VCaP (cell line): ENCODE results near the gene ANP32B.
A peak's percentile ranks its signal among the peaks of the same experiment; 100 is the strongest.
"Not testable (repeated sequence)": the region's sequence is repeated elsewhere in the genome, so short reads cannot be mapped to it uniquely, and the experiment has no call there.

Experiments
- H3K27ac ChIP-seq: fragments of 450-650 bp; 2 replicates; pipeline ENCODE4 v1.5.1; 2017
- TF ChIP-seq, protein P1 (sequence below): fragments of 450-650 bp; conservative IDR thresholded peaks from 2 replicates; pipeline ENCODE4 v1.5.1; 2017; ENCODE audit warnings: mild to moderate bottlenecking, moderate library complexity

ANP32B gene

DNA sequence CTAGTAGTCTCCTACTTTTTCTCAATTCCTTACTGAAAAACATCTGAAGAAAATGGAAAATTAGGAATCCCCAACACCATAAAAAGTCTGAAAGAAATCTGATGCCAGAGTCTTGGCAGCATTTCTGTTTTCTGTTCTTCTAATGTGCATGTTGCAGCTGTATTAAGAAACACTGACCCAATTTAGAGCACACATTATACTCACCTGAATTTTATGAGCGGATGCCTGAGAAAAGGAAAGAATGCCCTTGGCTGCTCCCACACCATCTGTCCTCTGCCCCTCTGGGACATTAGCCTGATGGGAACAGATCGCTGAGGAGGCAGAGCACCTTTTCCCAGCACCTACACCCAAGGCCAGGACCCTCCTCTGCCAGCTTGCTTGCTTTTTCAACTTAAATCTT is 14.1 kb upstream of the ANP32B start:
- TF ChIP-seq, protein P1, sequence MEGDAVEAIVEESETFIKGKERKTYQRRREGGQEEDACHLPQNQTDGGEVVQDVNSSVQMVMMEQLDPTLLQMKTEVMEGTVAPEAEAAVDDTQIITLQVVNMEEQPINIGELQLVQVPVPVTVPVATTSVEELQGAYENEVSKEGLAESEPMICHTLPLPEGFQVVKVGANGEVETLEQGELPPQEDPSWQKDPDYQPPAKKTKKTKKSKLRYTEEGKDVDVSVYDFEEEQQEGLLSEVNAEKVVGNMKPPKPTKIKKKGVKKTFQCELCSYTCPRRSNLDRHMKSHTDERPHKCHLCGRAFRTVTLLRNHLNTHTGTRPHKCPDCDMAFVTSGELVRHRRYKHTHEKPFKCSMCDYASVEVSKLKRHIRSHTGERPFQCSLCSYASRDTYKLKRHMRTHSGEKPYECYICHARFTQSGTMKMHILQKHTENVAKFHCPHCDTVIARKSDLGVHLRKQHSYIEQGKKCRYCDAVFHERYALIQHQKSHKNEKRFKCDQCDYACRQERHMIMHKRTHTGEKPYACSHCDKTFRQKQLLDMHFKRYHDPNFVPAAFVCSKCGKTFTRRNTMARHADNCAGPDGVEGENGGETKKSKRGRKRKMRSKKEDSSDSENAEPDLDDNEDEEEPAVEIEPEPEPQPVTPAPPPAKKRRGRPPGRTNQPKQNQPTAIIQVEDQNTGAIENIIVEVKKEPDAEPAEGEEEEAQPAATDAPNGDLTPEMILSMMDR: no peak
- peak overlapping the region; percentile 75 for H3K27ac ChIP-seq

DNA sequence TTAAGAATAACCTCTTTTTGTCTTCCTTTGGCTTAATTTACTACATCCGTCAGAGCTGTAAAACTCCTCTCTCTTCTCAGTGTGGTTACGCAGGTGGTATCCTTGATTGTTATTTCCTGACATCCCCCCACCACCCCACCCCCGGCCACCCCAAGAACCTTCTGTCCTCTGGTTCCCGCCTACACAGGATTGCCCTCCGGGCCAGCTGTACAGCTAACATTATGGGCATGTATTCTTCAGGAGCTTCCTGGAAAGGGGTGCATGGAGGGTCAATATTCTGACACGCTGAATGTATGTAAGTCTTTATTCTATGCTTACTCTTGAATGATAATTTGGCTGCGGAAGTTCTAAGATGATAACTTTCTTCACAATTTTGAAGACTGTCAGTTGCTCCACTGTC is 13.0 kb upstream of the ANP32B start:
- TF ChIP-seq, protein P1: no peak
- H3K27ac ChIP-seq: peak overlapping the region; percentile 75

DNA sequence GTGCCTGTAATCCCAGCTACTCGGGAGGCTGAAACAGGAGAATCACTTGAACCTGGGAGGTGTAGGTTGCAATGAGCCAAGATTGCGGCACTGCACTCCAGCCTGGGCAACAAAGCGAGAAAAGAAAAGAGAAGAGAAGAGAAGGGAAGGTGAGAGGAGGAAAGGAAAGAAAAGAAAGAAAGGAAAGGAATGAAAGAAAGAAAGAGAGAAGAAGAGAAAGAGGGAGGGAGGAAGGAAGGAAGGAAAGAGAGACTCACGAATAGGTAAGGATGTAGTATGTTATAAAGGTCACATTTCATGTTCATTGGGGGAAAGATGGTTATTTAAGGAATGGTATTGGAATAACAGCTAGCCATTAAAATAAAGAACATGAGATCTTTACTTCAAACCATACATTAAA is 10.4 kb upstream of the ANP32B start:
- no peak overlapping the region for H3K27ac ChIP-seq
- TF ChIP-seq, protein P1: no peak

DNA sequence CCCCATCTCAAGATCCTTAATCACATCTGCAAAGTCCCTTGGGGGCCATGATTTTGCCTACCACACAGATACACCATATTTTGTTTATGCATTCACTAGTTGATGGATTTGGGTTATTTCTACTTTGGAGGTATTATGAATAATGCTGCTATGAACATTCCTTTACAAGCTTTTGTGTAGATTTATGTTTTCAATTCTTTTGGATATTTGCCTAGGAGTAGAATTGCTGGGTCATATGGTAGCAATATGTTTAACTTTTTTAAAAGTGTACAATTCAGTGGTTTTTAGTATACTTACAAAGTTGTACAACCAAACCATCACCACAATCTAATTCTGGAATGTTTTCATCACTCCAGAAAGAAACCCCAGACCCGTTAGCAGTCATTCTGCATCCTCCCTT is 7.8 kb upstream of the ANP32B start:
- no peak overlapping the region for H3K27ac ChIP-seq
- TF ChIP-seq, protein P1: no peak

DNA sequence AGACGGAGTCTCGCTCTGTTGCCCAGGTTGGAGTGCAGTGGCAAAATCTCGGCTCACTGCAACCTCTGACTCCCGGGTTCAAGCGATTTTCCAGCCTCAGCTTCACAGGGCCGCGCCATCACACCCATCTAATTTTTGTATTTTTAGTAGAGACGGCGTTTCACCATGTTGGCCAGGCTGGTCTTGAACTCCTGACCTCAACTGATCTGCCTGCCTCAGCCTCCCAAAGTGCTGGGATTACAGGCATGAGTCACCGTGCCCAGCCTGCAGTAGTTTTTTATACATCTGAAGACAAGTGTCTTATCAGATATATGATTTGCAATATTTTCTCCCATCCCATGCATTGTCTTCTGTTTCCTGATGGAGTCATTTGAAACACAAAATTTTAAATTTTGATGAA is 6.5 kb upstream of the ANP32B start:
- not testable (repeated sequence) for H3K27ac ChIP-seq

DNA sequence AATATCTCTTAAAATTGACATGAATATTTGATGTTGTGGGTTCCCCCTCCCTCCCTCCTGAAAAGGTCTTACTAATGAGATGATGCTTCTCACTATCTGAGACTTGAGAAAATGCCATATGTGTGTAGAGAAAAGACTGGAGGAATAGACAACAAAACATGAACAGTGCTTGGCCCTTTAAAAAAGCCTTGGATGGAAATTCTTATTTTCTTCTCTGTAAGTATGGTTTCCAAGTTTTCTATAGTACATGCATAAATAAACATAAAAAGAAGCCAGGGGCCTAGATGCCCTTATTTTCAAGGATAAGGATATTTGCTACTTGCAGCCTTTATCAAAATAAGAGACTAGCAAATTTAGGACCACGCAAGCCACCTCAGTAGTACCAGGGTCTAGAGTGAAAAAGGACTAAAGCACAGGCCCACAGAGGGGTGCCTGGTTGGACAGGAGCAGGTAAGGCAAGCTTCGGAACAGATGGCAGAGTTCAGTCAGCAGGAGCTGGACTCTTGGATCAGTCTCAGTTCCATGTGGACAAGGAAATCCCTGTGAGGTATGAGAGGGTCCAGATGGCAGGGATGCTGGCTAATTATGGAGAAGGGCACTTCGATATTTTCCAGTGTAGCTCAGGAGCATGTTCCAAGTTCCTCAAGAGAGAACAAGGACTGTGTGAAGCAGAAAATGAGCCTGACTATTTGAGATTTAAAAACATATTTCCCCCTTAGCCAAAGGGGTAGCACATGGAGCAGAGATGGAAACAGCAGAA is 4.6 kb upstream of the ANP32B start:
- TF ChIP-seq, protein P1: no peak
- H3K27ac ChIP-seq: no peak overlapping the region

DNA sequence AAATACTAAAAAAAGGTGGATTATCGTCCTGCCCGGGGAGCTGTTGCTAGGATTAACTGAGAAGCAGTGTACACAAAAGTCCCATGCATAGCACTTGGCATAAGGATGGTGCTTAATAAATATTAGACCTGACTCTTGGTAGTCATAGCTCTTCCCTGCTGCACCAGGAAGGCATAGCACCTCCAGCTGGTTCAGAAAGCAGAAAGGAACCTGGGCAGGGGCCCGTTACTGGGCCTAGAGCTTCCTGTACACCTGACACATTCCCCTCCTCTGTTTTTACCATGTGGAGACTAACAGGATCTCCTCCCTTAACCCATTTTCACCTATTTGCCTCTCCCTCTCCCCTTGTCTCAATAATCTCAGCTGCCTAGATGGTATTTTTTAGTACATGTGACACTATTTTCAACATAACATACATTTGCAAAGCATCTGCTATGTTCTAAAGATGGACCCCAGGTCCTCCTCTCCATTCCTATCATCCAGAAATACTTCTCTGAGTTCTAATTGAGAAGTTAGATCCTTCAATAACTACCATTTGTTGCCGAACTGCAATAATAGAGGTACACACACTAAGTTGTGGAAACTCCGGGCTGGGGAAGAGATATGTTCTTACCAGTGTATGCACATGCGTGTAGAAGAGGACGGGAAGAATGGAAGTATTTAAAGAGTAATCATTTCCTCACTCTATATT is 3.2 kb upstream of the ANP32B start:
- H3K27ac ChIP-seq: no peak overlapping the region
- TF ChIP-seq, protein P1: no peak

DNA sequence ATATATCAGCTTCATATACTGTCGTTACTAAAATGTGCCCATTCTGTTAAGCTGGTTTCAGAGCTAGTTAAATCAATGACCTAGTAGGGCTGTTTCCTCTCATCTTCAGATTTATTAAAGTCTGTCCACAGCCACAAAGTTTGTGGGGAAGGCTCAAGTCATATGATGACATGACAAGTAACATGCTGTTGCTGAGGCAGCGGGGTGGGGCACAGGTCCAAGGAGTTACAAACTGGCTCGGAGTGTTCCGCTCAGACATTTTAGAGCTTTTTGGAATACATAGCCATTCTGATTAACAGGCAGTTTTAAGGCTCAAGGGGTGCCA is 2.7 kb upstream of the ANP32B start:
- no peak overlapping the region for H3K27ac ChIP-seq
- TF ChIP-seq, protein P1: no peak
